Tibial nerve (tissue), 3 donors: ENCODE data around the gene SAMMSON.

Source experiments
- CTCF ChIP-seq, 5 experiments: fragments of 200-600 bp in 3 of 5; fragments of 450-650 bp in 2 of 5; sonication (generic) in 3 of 5; IDR thresholded peaks; one replicate each; pipeline ENCODE4 v1.5.1; 2016 to 2019; ENCODE audit warnings: antibody characterized with exemption in 5 of 5, mild to moderate bottlenecking in 3 of 5, moderate library complexity in 2 of 5
- POLR2A ChIP-seq, 2 donors: fragments of 450-650 bp; IDR thresholded peaks; one replicate each; pipeline ENCODE4 v1.6.1; 2017; ENCODE audit warnings: antibody characterized with exemption in 2 of 2, mild to moderate bottlenecking in 2 of 2, moderate library complexity in 2 of 2

GRCh38 chr3:69997631-69998307 lies 1.8 kb upstream of the SAMMSON start:
- TF ChIP-seq POLR2A (IDR thresholded peaks at IDR 0.05) (no peak), CTCF (IDR thresholded peaks at IDR 0.05) (no peak)
